Progenitor cell of endocrine pancreas (in vitro differentiated cells): ENCODE results near the gene PPM1H. TPM values are rescaled to one million over a fixed set of nuclear protein-coding genes. Genes with fewer than 3 reads are reported as not detected.

Experiments used
- DNase-seq: peaks from one replicate; pipeline ENCODE4 v3.0.0; 2021; ENCODE audit warnings: low spot score; ENCODE audit not compliant: unreplicated experiment
- H3K27ac Mint-ChIP-seq: 2 replicates; pipeline ENCODE4 v1.8.0; 2021; ENCODE audit warnings: mild to moderate bottlenecking, moderate library complexity, mixed read lengths
- H3K27me3 Mint-ChIP-seq: 2 replicates; pipeline ENCODE4 v1.8.0; 2021; ENCODE audit warnings: mixed read lengths
- H3K36me3 Mint-ChIP-seq: 2 replicates; pipeline ENCODE4 v1.8.0; 2022; ENCODE audit warnings: mixed read lengths; ENCODE audit not compliant: insufficient read depth
- H3K4me1 Mint-ChIP-seq: 2 replicates; pipeline ENCODE4 v1.8.0; 2021; ENCODE audit warnings: low read depth, mixed read lengths
- H3K4me3 Mint-ChIP-seq: 2 replicates; pipeline ENCODE4 v1.8.0; 2021; ENCODE audit warnings: low read depth, mild to moderate bottlenecking, moderate library complexity, mixed read lengths
- H3K9me3 Mint-ChIP-seq: 2 replicates; pipeline ENCODE4 v1.8.0; 2021; ENCODE audit warnings: low read depth, mixed read lengths
- total RNA-seq: library from RNA; stranded (reverse); gene quantifications from 2 replicates; pipeline ENCODE4 v1.2.1, GENCODE V29; 2021
- TF ChIP-seq, protein P1 (sequence below): fragments of 200-600 bp; sonication (generic); IDR thresholded peaks from one replicate; pipeline ENCODE4 v1.5.0; 2021; ENCODE audit warnings: antibody characterized with exemption, mild to moderate bottlenecking; ENCODE audit not compliant: unreplicated experiment

Gene PPM1H
- total RNA-seq, 1 donor from 2014 or later: 25.4 TPM

DNA sequence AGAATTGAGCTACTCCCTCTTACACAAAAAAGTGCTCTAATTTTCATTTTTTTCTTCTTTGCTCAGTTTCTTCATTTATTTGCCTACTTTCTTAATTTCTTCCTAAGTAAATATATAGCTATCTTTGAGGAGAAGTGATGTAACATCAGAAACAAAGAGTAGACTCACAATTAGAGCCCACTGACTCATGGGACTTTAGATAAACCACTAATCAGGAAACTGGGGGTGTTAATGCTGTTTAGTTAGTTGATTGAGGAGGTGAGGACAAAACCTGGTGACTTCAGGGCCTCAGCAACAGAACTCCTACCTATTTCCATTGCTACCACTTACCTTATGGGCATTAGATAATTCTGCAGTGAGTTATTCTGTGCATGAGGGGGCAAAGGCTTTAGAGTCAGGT, 316.6 kb downstream of the PPM1H start:
- no peak overlapping the region for H3K27ac Mint-ChIP-seq

DNA sequence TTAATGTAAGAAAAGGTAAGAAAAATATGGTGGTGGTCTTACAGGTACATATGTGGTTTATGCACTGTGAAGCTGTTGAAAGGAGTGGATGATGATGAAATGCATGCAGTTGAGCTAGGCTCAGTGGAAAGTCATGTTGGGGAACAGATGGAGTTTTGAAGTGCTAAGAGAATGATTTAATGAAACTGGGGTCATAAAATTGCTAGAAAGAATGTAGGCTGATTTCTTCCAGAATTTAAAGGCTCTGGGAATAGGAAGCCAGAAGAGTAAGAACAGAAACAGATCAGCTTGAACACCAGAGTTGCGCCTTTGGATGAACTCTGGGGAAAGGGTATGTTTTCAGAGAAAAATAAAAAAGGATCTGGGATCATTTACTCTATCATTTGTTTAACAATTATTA, 321.9 kb downstream of the PPM1H start:
- peaks cover 3% of the 10 kb centered on the region for H3K36me3 Mint-ChIP-seq
- TF ChIP-seq, protein P1, sequence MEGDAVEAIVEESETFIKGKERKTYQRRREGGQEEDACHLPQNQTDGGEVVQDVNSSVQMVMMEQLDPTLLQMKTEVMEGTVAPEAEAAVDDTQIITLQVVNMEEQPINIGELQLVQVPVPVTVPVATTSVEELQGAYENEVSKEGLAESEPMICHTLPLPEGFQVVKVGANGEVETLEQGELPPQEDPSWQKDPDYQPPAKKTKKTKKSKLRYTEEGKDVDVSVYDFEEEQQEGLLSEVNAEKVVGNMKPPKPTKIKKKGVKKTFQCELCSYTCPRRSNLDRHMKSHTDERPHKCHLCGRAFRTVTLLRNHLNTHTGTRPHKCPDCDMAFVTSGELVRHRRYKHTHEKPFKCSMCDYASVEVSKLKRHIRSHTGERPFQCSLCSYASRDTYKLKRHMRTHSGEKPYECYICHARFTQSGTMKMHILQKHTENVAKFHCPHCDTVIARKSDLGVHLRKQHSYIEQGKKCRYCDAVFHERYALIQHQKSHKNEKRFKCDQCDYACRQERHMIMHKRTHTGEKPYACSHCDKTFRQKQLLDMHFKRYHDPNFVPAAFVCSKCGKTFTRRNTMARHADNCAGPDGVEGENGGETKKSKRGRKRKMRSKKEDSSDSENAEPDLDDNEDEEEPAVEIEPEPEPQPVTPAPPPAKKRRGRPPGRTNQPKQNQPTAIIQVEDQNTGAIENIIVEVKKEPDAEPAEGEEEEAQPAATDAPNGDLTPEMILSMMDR: no peak
- H3K9me3 Mint-ChIP-seq: no peaks in the 10 kb centered on the region

More for the DNA sequence above, 316.6 kb downstream of the PPM1H start:
- peaks cover 1% of the 10 kb centered on the region for H3K36me3 Mint-ChIP-seq
- no peak overlapping the region for H3K4me3 Mint-ChIP-seq
- H3K27me3 Mint-ChIP-seq: peaks cover 3% of the 10 kb centered on the region
- H3K4me1 Mint-ChIP-seq: peaks cover 30% of the 10 kb centered on the region
- TF ChIP-seq, protein P1: no peak
- no peaks in the 10 kb centered on the region for H3K9me3 Mint-ChIP-seq
- DNase-seq: no peak

DNA sequence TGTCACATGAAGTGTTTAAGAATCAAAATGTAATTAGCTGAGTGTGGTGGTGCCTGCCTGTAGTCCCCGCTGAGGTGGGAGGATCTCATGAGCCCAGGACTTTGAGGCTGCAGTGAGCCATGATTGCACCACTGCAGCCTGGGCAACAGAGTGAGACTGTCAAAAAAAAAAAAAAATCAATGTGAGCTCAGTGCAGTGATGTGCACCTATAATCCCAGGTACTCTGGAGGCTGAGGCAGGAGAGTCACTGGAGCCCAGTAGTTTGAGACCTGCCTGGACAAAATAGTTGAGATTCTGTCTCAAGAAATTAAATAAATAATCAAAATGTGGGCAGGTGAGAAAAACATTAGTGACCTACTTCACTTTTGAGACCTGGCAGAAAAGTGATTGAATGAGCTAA, 328.3 kb downstream of the PPM1H start:
- no peak for DNase-seq
- TF ChIP-seq, protein P1: no peak
- Mint-ChIP-seq H3K27ac (no peak overlapping the region), H3K36me3 (no peaks in the 10 kb centered on the region), H3K27me3 (no peaks in the 10 kb centered on the region), H3K9me3 (no peaks in the 10 kb centered on the region), H3K4me3 (no peak overlapping the region), H3K4me1 (peaks cover 24% of the 10 kb centered on the region)

More for the DNA sequence above, 321.9 kb downstream of the PPM1H start:
- no peak for DNase-seq
- Mint-ChIP-seq H3K27ac (no peak overlapping the region), H3K4me1 (peaks cover 5% of the 10 kb centered on the region), H3K4me3 (no peak overlapping the region), H3K27me3 (no peaks in the 10 kb centered on the region)

DNA sequence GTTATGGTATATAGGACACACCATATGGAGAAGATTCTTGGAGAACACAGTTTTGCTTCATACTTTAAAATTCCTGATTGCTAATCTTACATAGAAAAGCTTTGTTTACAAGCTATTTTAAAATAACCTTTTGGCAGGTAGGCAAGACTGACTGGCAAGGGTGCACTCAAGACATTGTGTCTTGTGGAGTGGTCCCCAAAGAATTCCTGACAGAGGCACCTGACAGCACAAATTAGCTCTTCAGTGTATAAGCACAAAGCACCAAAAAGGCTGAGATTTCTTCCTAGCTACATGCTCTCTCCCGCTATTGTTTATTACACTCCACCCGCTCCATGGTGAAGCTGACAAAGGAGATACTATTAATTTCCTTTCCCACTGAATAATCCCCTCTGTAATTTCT, 329.0 kb downstream of the PPM1H start:
- no peak overlapping the region for H3K27ac Mint-ChIP-seq
- no peak for DNase-seq
- peaks cover 28% of the 10 kb centered on the region for H3K4me1 Mint-ChIP-seq
- H3K36me3 Mint-ChIP-seq: no peaks in the 10 kb centered on the region
- TF ChIP-seq, protein P1: no peak
- H3K4me3 Mint-ChIP-seq: no peak overlapping the region
- H3K9me3 Mint-ChIP-seq: no peaks in the 10 kb centered on the region
- H3K27me3 Mint-ChIP-seq: no peaks in the 10 kb centered on the region

DNA sequence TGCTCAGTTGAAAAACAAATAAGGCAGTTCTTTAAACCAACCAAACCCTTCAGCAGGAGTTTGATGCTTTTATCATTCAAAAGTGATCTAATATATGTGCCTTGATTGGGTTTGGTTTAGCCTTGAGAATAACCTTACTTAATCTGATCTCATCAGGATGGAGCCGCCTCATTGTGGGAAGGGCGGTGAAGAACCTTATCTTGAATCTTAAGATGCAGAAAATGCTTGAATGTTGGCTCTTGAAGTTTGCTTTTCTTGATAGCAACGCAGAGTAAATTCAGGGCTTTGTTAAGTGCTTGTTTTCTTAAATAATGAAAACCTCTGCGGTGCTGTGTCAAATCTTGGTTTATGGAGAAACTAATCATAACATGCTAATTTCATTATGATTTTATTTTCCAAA, 330.1 kb downstream of the PPM1H start:
- Mint-ChIP-seq H3K36me3 (no peaks in the 10 kb centered on the region), H3K27me3 (no peaks in the 10 kb centered on the region), H3K4me1 (peaks cover 27% of the 10 kb centered on the region), H3K9me3 (no peaks in the 10 kb centered on the region), H3K4me3 (peak overlapping the region; percentile 89), H3K27ac (no peak overlapping the region)
- TF ChIP-seq, protein P1: no peak
- no peak for DNase-seq
